Activated naive CD4-positive, alpha-beta T cell treated with anti-CD3 and anti-CD28 coated beads, Interleukin-2, amount 50 U/mL, for 24 hours (primary cell): ENCODE data around the gene CES3.
"Not testable (repeated sequence)": the region's sequence is repeated elsewhere in the genome, so short reads cannot be mapped to it uniquely, and the experiment has no call there.

Source experiments
- H3K27ac Mint-ChIP-seq: one replicate; pipeline ENCODE4 v1.8.0; 2021; ENCODE audit warnings: mild to moderate bottlenecking, mixed read lengths
- H3K27me3 Mint-ChIP-seq: one replicate; pipeline ENCODE4 v1.8.0; 2021; ENCODE audit warnings: mixed read lengths
- H3K36me3 Mint-ChIP-seq: one replicate; pipeline ENCODE4 v1.8.0; 2021; ENCODE audit warnings: mixed read lengths
- H3K4me1 Mint-ChIP-seq: one replicate; pipeline ENCODE4 v1.8.0; 2021; ENCODE audit warnings: mixed read lengths
- H3K4me3 Mint-ChIP-seq: one replicate; pipeline ENCODE4 v1.8.0; 2021; ENCODE audit warnings: mild to moderate bottlenecking, mixed read lengths
- H3K9me3 Mint-ChIP-seq: one replicate; pipeline ENCODE4 v1.8.0; 2021; ENCODE audit warnings: mixed read lengths

The CES3 gene

GRCh38 chr16:66923247-66923731, 37.8 kb upstream of the CES3 start:
- H3K27ac Mint-ChIP-seq: peak overlapping the region; percentile 23
- H3K4me3 Mint-ChIP-seq: no peak overlapping the region
- no peaks in the 10 kb centered on the region for H3K36me3 Mint-ChIP-seq
- no peaks in the 10 kb centered on the region for H3K9me3 Mint-ChIP-seq
- peaks cover 15% of the 10 kb centered on the region for H3K27me3 Mint-ChIP-seq
- H3K4me1 Mint-ChIP-seq: peaks cover 7% of the 10 kb centered on the region

GRCh38 chr16:66923866-66924265, 37.2 kb upstream of the CES3 start:
- Mint-ChIP-seq H3K9me3 (no peaks in the 10 kb centered on the region), H3K4me3 (peak overlapping the region; percentile 5), H3K36me3 (no peaks in the 10 kb centered on the region), H3K4me1 (peaks cover 7% of the 10 kb centered on the region), H3K27ac (no peak overlapping the region), H3K27me3 (peaks cover 15% of the 10 kb centered on the region)

GRCh38 chr16:66924527-66925321, 36.3 kb upstream of the CES3 start:
- Mint-ChIP-seq H3K9me3 (no peaks in the 10 kb centered on the region), H3K36me3 (no peaks in the 10 kb centered on the region), H3K27ac (no peak overlapping the region), H3K27me3 (peaks cover 15% of the 10 kb centered on the region), H3K4me3 (peak overlapping the region; percentile 36), H3K4me1 (peaks cover 7% of the 10 kb centered on the region)

GRCh38 chr16:66925322-66925840, 35.7 kb upstream of the CES3 start, which contains the start of gene RRAD:
RRAD (minus strand) TSS chr16:66925535; CDS start chr16:66925179, 356 bp downstream.
- Mint-ChIP-seq H3K9me3 (no peaks in the 10 kb centered on the region), H3K4me1 (peaks cover 7% of the 10 kb centered on the region), H3K36me3 (no peaks in the 10 kb centered on the region), H3K27me3 (peaks cover 15% of the 10 kb centered on the region), H3K27ac (peak within 1 kb of the TSS; percentile 35), H3K4me3 (peak within 1 kb of the TSS; percentile 73)

- Mint-ChIP-seq H3K4me3 (no peak overlapping the region), H3K27ac (no peak overlapping the region), H3K27me3 (peaks cover 13% of the 10 kb centered on the region), H3K9me3 (no peaks in the 10 kb centered on the region), H3K4me1 (peaks cover 7% of the 10 kb centered on the region), H3K36me3 (no peaks in the 10 kb centered on the region)
Measured at GRCh38 chr16:66926171-66926947, 34.7 kb upstream of the CES3 start.

GRCh38 chr16:66926961-66927436, 34.1 kb upstream of the CES3 start:
- no peak overlapping the region for H3K27ac Mint-ChIP-seq
- peaks cover 12% of the 10 kb centered on the region for H3K4me1 Mint-ChIP-seq
- H3K4me3 Mint-ChIP-seq: no peak overlapping the region
- peaks cover 12% of the 10 kb centered on the region for H3K27me3 Mint-ChIP-seq
- H3K36me3 Mint-ChIP-seq: no peaks in the 10 kb centered on the region
- H3K9me3 Mint-ChIP-seq: no peaks in the 10 kb centered on the region

GRCh38 chr16:66927918-66928649, 33.0 kb upstream of the CES3 start:
- peaks cover 11% of the 10 kb centered on the region for H3K27me3 Mint-ChIP-seq
- H3K4me3 Mint-ChIP-seq: no peak overlapping the region
- no peak overlapping the region for H3K27ac Mint-ChIP-seq
- H3K36me3 Mint-ChIP-seq: peaks cover 4% of the 10 kb centered on the region
- H3K9me3 Mint-ChIP-seq: no peaks in the 10 kb centered on the region
- peaks cover 23% of the 10 kb centered on the region for H3K4me1 Mint-ChIP-seq

- peaks cover 4% of the 10 kb centered on the region for H3K27me3 Mint-ChIP-seq
- H3K36me3 Mint-ChIP-seq: peaks cover 7% of the 10 kb centered on the region
- H3K27ac Mint-ChIP-seq: no peak overlapping the region
Measured at GRCh38 chr16:66928702-66929388, 32.2 kb upstream of the CES3 start.

GRCh38 chr16:66930189-66930588, 30.9 kb upstream of the CES3 start:
- H3K27ac Mint-ChIP-seq: no peak overlapping the region
- peaks cover 34% of the 10 kb centered on the region for H3K4me1 Mint-ChIP-seq
- H3K27me3 Mint-ChIP-seq: peaks cover 2% of the 10 kb centered on the region
- H3K9me3 Mint-ChIP-seq: no peaks in the 10 kb centered on the region
- peaks cover 11% of the 10 kb centered on the region for H3K36me3 Mint-ChIP-seq
- H3K4me3 Mint-ChIP-seq: no peak overlapping the region

More at GRCh38 chr16:66928702-66929388, 32.2 kb upstream of the CES3 start:
- H3K9me3 Mint-ChIP-seq: no peaks in the 10 kb centered on the region
- no peak overlapping the region for H3K4me3 Mint-ChIP-seq
- peaks cover 30% of the 10 kb centered on the region for H3K4me1 Mint-ChIP-seq

- Mint-ChIP-seq H3K27me3 (no peaks in the 10 kb centered on the region), H3K27ac (no peak overlapping the region), H3K4me3 (peak overlapping the region; percentile 45), H3K9me3 (no peaks in the 10 kb centered on the region), H3K36me3 (peaks cover 11% of the 10 kb centered on the region), H3K4me1 (peaks cover 41% of the 10 kb centered on the region)
Measured at GRCh38 chr16:66931665-66932064, 29.4 kb upstream of the CES3 start.

GRCh38 chr16:66932076-66932475, 29.0 kb upstream of the CES3 start:
- Mint-ChIP-seq H3K4me3 (peak overlapping the region; percentile 98), H3K9me3 (no peaks in the 10 kb centered on the region), H3K36me3 (peaks cover 11% of the 10 kb centered on the region), H3K27ac (peak overlapping the region; percentile 72), H3K27me3 (no peaks in the 10 kb centered on the region), H3K4me1 (peaks cover 45% of the 10 kb centered on the region)

GRCh38 chr16:66933776-66934137, 27.3 kb upstream of the CES3 start:
- Mint-ChIP-seq H3K36me3 (peaks cover 11% of the 10 kb centered on the region), H3K4me3 (peak overlapping the region; percentile 98), H3K9me3 (no peaks in the 10 kb centered on the region), H3K4me1 (peaks cover 52% of the 10 kb centered on the region), H3K27ac (peak overlapping the region; percentile 98), H3K27me3 (no peaks in the 10 kb centered on the region)

GRCh38 chr16:66934138-66934838, 26.8 kb upstream of the CES3 start, which contains the start of gene CIAO2B:
CIAO2B (minus strand) TSS chr16:66934402; CDS start chr16:66934364, 38 bp downstream.
- Mint-ChIP-seq H3K9me3 (no peaks in the 10 kb centered on the region), H3K27me3 (no peaks in the 10 kb centered on the region), H3K27ac (peak within 1 kb of the TSS; percentile 98), H3K4me3 (peak within 1 kb of the TSS; percentile 98), H3K36me3 (peaks cover 11% of the 10 kb centered on the region), H3K4me1 (peaks cover 52% of the 10 kb centered on the region)

GRCh38 chr16:66934839-66935313, 26.2 kb upstream of the CES3 start:
- Mint-ChIP-seq H3K4me1 (peaks cover 52% of the 10 kb centered on the region), H3K36me3 (peaks cover 12% of the 10 kb centered on the region), H3K4me3 (peak overlapping the region; percentile 98), H3K27ac (peak overlapping the region; percentile 98)
- not testable (repeated sequence) for H3K27me3 Mint-ChIP-seq, H3K9me3 Mint-ChIP-seq
